Sciatic nerve (tissue), 2 donors: Measurements from ENCODE around the gene DUOXA2. TPM values are rescaled to one million over a fixed set of nuclear protein-coding genes. Genes with fewer than 3 reads are reported as not detected.

Experiments used
- ATAC-seq: fragments of 200-7000 bp; cut with Tn5 transposase; one replicate; pipeline ENCODE4 v1.9.1; 2020; ENCODE audit warnings: mild to moderate bottlenecking, moderate library complexity
- DNase-seq: peaks from one replicate; pipeline ENCODE4 v3.0.0-alpha.2; 2020; ENCODE audit warnings: low spot score
- intact Hi-C: fragments of 100-400 bp; cut with DNase I; formaldehyde crosslinking; loops from one replicate; pipeline ENCODE4 v1.14.2; 2022
- total RNA-seq: library from RNA; stranded (reverse); fragmentation: NEBNext Ultra II Directional; extraction: Animal tissue kit (Norgen Biotek cat#: 25700); gene quantifications from one replicate; pipeline ENCODE4 v1.2.1, GENCODE V29; 2021
- donor health status: DM: no; HTN: no; CAD: no.
- donor health status: DM: no; HTN: no; CAD: no.

DUOXA2 gene
- total RNA-seq, 1 donor from 2014 or later: not detected

DNA sequence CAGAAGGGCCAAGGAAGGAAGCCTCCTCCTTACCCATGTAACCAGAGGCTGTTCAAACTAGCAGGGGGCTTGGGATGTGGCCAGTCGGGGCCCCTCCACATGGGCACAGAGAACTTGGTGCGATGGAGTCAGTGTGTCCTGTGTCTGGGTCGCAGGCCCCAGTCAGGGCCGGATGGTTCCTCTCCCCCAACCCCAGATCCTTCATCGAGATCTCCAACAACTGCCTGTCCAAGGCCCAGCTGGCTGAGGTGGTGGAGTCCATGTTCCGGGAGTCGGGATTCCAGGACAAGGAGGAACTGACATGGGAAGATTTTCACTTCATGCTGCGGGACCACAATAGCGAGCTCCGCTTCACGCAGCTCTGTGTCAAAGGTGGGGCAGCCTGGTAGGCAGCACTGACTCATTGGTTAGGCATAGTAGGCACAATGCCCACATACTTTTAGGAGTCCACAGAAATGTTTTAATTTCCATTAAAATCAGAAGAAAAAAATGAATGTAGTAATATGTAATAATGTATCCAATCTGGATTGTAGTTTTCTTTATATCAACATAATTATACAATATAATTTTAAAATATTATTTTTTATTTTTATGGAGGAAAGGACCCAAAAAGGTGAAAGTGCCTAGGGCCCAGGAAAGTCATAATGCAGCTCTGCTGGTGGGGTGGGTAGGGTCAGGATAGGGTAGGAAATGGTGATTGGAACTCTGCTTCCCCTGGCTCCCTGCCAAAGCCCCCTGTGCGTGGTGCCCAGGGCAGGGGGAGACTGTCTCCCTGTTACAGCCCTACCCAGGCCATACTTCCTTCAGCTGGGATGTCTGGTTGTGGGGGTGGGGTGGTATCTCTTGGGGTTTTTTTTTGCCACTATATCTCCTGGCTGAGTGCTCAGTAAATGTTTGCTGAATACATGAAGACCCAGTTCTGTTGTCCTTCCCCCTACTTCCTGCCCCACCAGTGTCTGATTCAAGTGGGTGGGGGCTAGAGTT, 34.2 kb downstream of the DUOXA2 start:
- intact Hi-C loops: no loop called here
- DNase-seq: no peak
- ATAC-seq: no peak

GRCh38 chr15:45149060-45149459, 34.9 kb downstream of the DUOXA2 start:
- no peak for ATAC-seq
- intact Hi-C loops: no loop called here
- no peak for DNase-seq

DNA sequence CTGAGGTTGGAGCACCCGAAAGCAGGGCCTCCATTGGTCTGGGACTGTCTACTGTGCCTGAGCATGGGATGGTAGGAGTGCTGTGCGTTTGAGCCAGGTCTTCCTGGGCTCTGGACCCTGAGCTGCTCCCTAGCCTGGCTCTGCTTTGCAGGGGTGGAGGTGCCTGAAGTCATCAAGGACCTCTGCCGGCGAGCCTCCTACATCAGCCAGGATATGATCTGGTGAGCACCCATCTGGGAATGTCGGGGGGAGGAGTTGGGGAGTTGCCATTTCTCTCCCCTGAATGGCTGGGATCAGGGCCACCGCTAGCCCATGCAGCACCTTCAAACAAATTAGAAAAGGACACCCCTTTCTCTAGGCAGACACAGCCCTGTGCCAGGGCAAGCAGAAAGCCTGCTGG, 36.4 kb downstream of the DUOXA2 start:
- intact Hi-C loops: no loop called here
- no peak for ATAC-seq
- no peak for DNase-seq

GRCh38 chr15:45150997-45151396, 36.9 kb downstream of the DUOXA2 start:
- ATAC-seq (no peak), DNase-seq (no peak)
- intact Hi-C loops: no loop called here

GRCh38 chr15:45151998-45152828, 38.1 kb downstream of the DUOXA2 start:
- DNase-seq (no peak), ATAC-seq (peak; percentile 12)
- intact Hi-C loops: no loop called here

DNA sequence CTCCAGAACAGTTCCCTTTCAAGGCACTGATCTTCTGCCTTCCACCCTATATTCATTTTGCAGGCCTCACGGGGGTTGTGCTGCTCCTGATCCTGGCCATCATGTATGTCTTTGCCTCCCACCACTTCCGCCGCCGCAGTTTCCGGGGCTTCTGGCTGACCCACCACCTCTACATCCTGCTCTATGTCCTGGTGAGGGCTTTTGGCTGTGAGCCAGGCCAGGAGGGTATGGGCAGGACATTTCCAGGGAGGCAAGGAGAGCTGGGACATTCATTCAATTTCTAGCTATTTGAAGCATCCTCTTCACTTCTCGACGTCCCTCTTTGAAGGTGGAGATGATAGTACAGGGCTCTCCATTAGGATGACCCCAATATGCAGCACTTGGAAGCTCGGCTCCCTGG, 41.6 kb downstream of the DUOXA2 start:
- ATAC-seq (no peak), DNase-seq (no peak)
- intact Hi-C loops: no loop called here

- no peak for ATAC-seq
- no peak for DNase-seq
- intact Hi-C loops: no loop called here
Observed at GRCh38 chr15:45156744-45157455, 42.8 kb downstream of the DUOXA2 start.

DNA sequence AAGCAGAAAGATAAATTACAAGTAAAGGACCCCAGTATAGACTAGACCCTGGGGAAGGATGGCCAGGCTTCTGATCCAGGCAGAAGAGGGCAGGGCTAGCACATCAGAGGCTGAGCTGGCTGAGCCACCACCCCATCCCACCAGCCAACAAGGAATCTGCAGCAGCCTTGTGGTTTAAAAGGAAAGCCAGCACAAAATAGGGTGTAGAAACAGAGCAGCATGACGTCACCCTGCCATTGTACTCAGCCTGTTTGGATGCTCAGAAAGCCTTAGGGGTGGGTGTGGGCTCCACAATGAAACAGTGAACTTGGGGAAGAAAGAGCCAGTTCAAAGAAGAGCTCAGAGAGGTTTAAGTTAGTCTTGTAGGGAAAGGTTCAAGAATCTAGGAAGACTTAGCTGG, 43.8 kb downstream of the DUOXA2 start:
- peak; percentile 64 for ATAC-seq
- no peak for DNase-seq
- intact Hi-C loops: no loop called here

DNA sequence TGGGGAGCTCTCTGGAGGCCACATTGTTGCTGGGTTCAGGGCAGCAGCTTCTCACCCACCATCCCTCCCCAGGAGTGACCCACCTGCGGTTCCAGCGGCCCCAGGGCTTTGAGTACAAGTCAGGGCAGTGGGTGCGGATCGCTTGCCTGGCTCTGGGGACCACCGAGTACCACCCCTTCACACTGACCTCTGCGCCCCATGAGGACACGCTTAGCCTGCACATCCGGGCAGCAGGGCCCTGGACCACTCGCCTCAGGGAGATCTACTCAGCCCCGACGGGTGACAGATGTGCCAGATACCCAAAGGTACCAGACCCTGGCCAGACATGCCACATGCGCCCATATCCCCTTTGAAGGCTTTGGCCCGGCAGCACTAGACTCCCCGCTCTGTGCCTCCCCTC, 47.5 kb downstream of the DUOXA2 start:
- no peak for ATAC-seq
- no peak for DNase-seq
- intact Hi-C loops: loop anchor here (10.0 kb wide), 1 partner anchor 243 kb away; a partner anchor contains a TSS

- ATAC-seq: peak; percentile 75
- DNase-seq: peak; percentile 87
- intact Hi-C loops: loop anchor here (10.0 kb wide), 1 partner anchor 242 kb away; a partner anchor contains a TSS
Observed at GRCh38 chr15:45162771-45163507, 48.8 kb downstream of the DUOXA2 start.

DNA sequence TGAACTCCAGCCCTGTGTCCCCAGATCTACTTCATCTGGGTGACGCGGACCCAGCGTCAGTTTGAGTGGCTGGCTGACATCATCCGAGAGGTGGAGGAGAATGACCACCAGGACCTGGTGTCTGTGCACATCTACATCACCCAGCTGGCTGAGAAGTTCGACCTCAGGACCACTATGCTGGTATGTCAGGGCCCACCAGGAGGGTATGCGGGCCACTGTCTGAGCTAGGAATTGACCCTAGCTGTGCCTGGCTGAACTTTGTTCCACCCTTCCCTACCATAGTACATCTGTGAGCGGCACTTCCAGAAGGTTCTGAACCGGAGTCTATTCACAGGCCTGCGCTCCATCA, 49.4 kb downstream of the DUOXA2 start:
- ATAC-seq (no peak), DNase-seq (no peak)
- intact Hi-C loops: loop anchor here (10.0 kb wide), 1 partner anchor 241 kb away; a partner anchor contains a TSS

- intact Hi-C loops: loop anchor here (10.0 kb wide), 1 partner anchor 240 kb away; a partner anchor contains a TSS
- no peak for ATAC-seq
Observed at GRCh38 chr15:45164914-45165313, 50.8 kb downstream of the DUOXA2 start.

DNA sequence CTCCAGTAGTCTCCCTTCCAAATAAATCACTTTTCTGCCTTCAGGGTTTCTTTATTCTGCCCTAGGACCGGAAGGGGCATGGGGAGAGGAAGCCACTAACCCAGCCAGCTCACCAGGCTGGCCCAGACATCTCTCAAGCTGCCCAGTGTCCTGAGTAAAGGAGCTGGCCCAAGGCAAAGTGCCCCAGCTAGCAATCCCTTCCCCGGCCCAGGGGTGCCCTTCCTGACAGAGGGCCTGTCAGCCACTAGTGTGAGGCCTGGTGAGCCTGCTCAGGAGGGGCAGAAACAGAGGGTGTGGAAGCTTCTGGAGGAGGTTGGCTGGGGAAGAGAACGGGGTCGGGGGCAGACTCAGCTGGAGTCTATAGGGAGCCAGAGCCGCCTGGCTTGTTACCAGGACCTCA, 51.4 kb downstream of the DUOXA2 start:
- ATAC-seq (no peak), DNase-seq (no peak)
- intact Hi-C loops: loop anchor here (10.0 kb wide), 1 partner anchor 239 kb away; a partner anchor contains a TSS

More at GRCh38 chr15:45164914-45165313, 50.8 kb downstream of the DUOXA2 start:
- DNase-seq: no peak

DNA sequence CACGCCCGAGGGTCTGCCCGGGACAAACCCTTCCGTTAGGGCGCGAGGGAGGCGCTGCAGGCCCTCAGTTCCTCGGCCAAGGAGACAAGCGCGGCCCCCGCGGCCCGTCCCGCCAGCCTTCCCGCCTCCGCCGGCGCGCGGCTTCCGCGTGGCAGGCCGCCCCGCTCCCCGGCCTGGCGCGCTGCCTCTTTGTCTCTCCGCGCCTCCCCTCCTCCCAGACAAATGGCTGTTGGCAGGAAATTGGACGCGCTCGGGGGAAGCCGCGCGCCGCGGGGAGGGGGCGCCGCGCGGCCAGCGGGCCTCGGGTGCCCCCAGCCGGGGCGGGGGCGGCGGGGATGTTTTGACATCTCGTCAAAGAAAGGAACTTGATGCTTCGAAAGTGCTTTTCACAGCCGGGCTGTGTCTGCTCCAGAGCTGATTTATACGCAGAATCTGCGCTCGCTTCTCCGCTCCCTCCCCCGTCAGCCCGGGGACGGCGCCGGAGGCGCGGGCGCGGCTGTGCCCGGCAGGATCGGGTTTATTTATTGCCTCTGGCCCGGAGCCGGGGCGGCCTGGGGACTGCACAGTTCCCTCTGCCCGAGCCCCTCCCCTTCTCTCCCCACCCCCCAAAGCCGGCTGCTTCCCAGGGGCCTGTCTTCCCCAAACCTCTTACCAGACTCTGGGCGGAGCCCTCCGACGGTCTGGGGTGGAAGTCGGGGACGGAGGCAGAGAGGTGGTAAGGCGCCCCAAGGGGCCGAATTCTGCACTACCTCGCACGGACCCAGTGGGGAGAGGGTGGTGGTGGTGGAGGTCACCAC, 52.9 kb downstream of the DUOXA2 start:
- DNase-seq (peak; percentile 89), ATAC-seq (peak; percentile 83)
- intact Hi-C loops: loop anchor here (10.0 kb wide), 1 partner anchor 238 kb away; a partner anchor contains a TSS

- DNase-seq: no peak
- intact Hi-C loops: loop anchor here (10.0 kb wide), 1 partner anchor 237 kb away; a partner anchor contains a TSS
- peak; percentile 11 for ATAC-seq
Observed at GRCh38 chr15:45167631-45168205, 53.6 kb downstream of the DUOXA2 start.
